Measurements from ENCODE around the gene ACTL10. TPM values are rescaled to one million over a fixed set of nuclear protein-coding genes. Genes with fewer than 3 reads are reported as not detected.

Gene ACTL10
- polyA plus RNA-seq, 2 of the 4 experiments (the other 2 are of a cell fraction), result not detected

GRCh38 chr20:33645072-33645358, 21.7 kb upstream of the ACTL10 start:
- H3K27ac ChIP-seq, result no peak overlapping the region
- FAIRE-seq (no peak), ATAC-seq (no peak), DNase-seq (ENCODE audit: low read depth in 1 of 2, low spot score in 1 of 2) (no peak)
- ChIA-PET POLR2A (no interaction called here), CTCF (interaction anchor here (1.3 kb wide), 1 partner anchor 8 kb away, joined by 4 read pairs; no protein-coding TSS in a partner anchor)
- H3K4me3 ChIP-seq, result no peak overlapping the region
- 84% methylated on average over 4 of the region's 4 CpGs for WGBS (ENCODE audit: missing lambda C conversion rate)
- TF ChIP-seq REST (IDR thresholded peaks at IDR 0.05), result no peak
- H3K4me2 ChIP-seq, result no peak overlapping the region
- H3K4me1 ChIP-seq, result no peaks in the 10 kb centered on the region
- H3K9me3 ChIP-seq, result no peaks in the 10 kb centered on the region

GRCh38 chr20:33645396-33645795, 21.3 kb upstream of the ACTL10 start:
- Histone ChIP-seq H3K4me1 (no peaks in the 10 kb centered on the region), H3K27ac (no peak overlapping the region), H3K4me2 (no peak overlapping the region), H3K9me3 (no peaks in the 10 kb centered on the region), H3K4me3 (no peak overlapping the region)
- TF ChIP-seq CTCF (IDR thresholded peaks at IDR 0.05) (no peak), PBX3 (IDR thresholded peaks at IDR 0.05) (no peak), RAD21 (conservative IDR thresholded peaks at IDR 0.05 in 1 of 2, IDR thresholded peaks at IDR 0.05 in 1 of 2) (no peak), TP53 (CRISPR knock-in tag; IDR thresholded peaks at IDR 0.05) (no peak), ELK1 (IDR thresholded peaks at IDR 0.05; ENCODE audit: low read depth, low read length) (no peak), PHF8 (IDR thresholded peaks at IDR 0.05; ENCODE audit: borderline replicate concordance, low read depth) (no peak), BHLHE40 (IDR thresholded peaks at IDR 0.05; ENCODE audit: low read depth, low read length) (no peak), NPAS2 (CRISPR knock-in tag; IDR thresholded peaks at IDR 0.05; ENCODE audit: borderline replicate concordance) (no peak), NR3C1 (IDR thresholded peaks at IDR 0.05) (no peak), EHMT2 (IDR thresholded peaks at IDR 0.05; ENCODE audit: low read depth) (no peak)
- CTCF ChIA-PET, result interaction anchor here (1.3 to 3.3 kb wide), 2 partner anchors 8 to 188 kb away, joined by 4 to 15 read pairs; no protein-coding TSS in a partner anchor
- no peak for DNase-seq (ENCODE audit: low read depth in 1 of 2, low spot score in 1 of 2)
- FAIRE-seq, result no peak
- no peak for ATAC-seq
- 90% methylated on average over 2 of the region's 2 CpGs for WGBS (ENCODE audit: missing lambda C conversion rate)
- POLR2A ChIA-PET, result no interaction called here

- Histone ChIP-seq H3K27ac (no peak overlapping the region), H3K4me2 (no peak overlapping the region), H3K4me3 (no peak overlapping the region), H3K4me1 (no peaks in the 10 kb centered on the region), H3K9me3 (no peaks in the 10 kb centered on the region)
- ATAC-seq, result no peak
- no peak for TF ChIP-seq ZSCAN20 (CRISPR knock-in tag; IDR thresholded peaks at IDR 0.05)
- TF ChIP-seq HOXA7 (CRISPR knock-in tag; IDR thresholded peaks at IDR 0.05), result no peak
- FAIRE-seq, result no peak
- no peak for DNase-seq (ENCODE audit: low read depth in 1 of 2, low spot score in 1 of 2)
- ChIA-PET POLR2A (no interaction called here), CTCF (interaction anchor here (0.7 to 3.3 kb wide), 2 partner anchors 100 to 189 kb away, joined by 3 to 15 read pairs; no protein-coding TSS in a partner anchor)
- WGBS (ENCODE audit: missing lambda C conversion rate), result 86% methylated on average over 5 of the region's 5 CpGs
These were observed 20.6 kb upstream of the ACTL10 start for GRCh38 chr20:33646191-33646590.

Data from A549 (cell line).